ENCODE data around the gene TMX1. TPM values are rescaled to one million over a fixed set of nuclear protein-coding genes. Genes with fewer than 3 reads are reported as not detected.
"Not testable (repeated sequence)": the region's sequence is repeated elsewhere in the genome, so short reads cannot be mapped to it uniquely, and the experiment has no call there.

TMX1 gene
- total and polyA plus RNA-seq, 9 donors, result 11.2 to 28.7 (median 18.8) TPM

DNA sequence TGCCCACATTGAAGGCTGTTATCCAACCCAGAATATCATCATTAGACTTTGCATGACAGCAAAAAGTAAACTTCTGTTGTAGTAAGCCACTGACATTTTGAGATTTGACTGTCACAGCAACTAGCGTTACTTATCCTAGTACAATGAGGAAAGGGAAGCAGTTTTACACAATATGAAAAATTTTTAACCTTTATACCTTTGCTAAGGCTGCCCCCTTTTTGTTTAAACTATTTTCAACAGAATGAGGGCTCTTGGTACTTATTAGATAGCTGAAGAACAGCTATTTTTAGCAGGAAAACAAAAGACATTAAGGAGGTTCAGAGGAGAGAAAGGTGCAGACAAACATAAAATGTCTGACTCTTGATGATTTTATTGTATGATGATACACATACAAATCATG is 23.4 kb upstream of the TMX1 start:
- H3K27me3 ChIP-seq, result no peaks in the 10 kb centered on the region
- H3K4me1 ChIP-seq (ENCODE audit: insufficient read depth), result no peaks in the 10 kb centered on the region
- no peak overlapping the region for H3K4me3 ChIP-seq
- H3K36me3 ChIP-seq, result no peaks in the 10 kb centered on the region
- no peak for DNase-seq
- no peaks in the 10 kb centered on the region for H3K9me3 ChIP-seq
- no peak for TF ChIP-seq POLR2A (IDR thresholded peaks at IDR 0.05)
- TF ChIP-seq, protein P1, sequence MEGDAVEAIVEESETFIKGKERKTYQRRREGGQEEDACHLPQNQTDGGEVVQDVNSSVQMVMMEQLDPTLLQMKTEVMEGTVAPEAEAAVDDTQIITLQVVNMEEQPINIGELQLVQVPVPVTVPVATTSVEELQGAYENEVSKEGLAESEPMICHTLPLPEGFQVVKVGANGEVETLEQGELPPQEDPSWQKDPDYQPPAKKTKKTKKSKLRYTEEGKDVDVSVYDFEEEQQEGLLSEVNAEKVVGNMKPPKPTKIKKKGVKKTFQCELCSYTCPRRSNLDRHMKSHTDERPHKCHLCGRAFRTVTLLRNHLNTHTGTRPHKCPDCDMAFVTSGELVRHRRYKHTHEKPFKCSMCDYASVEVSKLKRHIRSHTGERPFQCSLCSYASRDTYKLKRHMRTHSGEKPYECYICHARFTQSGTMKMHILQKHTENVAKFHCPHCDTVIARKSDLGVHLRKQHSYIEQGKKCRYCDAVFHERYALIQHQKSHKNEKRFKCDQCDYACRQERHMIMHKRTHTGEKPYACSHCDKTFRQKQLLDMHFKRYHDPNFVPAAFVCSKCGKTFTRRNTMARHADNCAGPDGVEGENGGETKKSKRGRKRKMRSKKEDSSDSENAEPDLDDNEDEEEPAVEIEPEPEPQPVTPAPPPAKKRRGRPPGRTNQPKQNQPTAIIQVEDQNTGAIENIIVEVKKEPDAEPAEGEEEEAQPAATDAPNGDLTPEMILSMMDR (IDR thresholded peaks at IDR 0.05), result no peak
- TF ChIP-seq EP300 (IDR thresholded peaks at IDR 0.05), result no peak
- intact Hi-C loops (cut with DNase I), result loop anchor here in 1 of 4 donors (10.0 kb wide), 1 partner anchor 262 kb away; no protein-coding TSS in a partner anchor
- 38 to 58% (median 51%) methylated on average over 1 of the region's 1 CpG for WGBS, 3 donors
- H3K27ac ChIP-seq, result no peak overlapping the region

DNA sequence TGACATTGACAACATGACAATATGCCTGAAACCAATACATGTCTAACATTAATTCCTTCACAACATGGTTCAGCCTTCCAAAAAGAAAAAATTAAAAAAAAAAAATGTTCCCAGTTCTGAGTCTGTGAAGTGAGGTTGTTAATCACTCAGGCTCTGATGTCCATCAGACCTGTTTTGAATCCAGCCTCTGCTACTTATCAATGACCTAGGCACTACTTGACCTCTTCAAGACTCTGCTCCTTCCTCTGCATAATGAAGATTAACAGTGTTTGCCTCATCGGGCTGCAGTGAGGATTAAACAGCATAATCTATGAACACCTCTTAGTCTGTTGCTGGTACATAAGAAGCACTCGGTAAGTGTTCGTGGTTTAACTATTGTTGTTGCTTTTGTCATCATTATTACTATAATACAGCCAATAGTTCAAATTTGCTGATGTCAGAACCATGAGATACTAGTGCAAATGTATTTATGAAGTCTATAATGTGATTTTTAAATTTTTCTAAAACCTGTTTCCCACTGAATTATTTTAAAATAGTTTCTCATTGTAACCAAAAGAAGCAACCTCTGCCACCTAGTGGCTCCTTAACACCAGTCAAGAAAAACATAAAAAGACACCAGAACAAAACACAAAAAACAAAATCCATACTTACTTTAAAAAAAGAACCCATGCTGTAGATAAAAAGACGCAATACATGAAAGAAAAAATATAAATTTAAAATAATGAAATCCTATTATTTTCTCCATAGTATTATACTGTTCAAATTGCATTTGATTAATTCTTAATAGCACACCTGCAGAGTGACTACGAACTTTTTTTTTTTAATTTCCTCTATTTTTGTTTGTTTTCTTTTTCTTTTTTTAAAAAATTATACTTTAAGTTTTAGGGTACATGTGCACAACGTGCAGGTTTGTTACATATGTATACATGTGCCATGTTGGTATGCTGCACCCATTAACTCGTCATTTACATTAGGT is 20.3 kb upstream of the TMX1 start:
- no peaks in the 10 kb centered on the region for H3K36me3 ChIP-seq
- no peaks in the 10 kb centered on the region for H3K27me3 ChIP-seq
- no peak for DNase-seq
- WGBS, 3 donors, result 47 to 60% (median 50%) methylated on average over 7 of the region's 7 CpGs
- H3K4me3 ChIP-seq, result no peak overlapping the region
- H3K9me3 ChIP-seq, result no peaks in the 10 kb centered on the region
- no peaks in the 10 kb centered on the region for H3K4me1 ChIP-seq (ENCODE audit: insufficient read depth)
- TF ChIP-seq, protein P1 (IDR thresholded peaks at IDR 0.05), result peak in 2 of 3 donors; percentile 44 to 52
- TF ChIP-seq POLR2A (IDR thresholded peaks at IDR 0.05), result no peak
- no peak overlapping the region for H3K27ac ChIP-seq
- intact Hi-C loops (cut with DNase I), result loop anchor here in 3 of 4 donors (5.0 to 10.0 kb wide), 2 partner anchors 265 to 267 kb away; no protein-coding TSS in a partner anchor

DNA sequence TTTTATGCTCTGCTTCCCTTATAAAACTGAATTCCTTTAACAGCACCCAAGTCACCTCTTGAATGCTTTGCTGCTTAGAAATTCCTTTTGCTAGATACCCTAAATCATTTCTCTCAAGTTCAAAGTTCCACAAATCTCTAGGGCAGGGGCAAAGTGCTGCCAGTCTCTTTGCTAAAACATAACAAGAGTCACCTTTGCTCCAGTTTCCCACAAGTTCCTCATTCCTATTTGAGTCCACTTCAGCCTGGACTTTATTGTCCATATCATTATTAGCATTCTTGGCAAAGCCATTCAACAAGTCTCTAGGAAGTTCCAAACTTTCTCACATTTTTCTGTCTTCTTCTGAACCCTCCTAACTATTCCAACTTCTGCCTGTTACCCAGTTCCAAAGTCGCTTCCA is 16.6 kb upstream of the TMX1 start:
- H3K27me3 ChIP-seq; H3K27ac ChIP-seq; H3K36me3 ChIP-seq; H3K4me3 ChIP-seq; DNase-seq; H3K9me3 ChIP-seq; H3K4me1 ChIP-seq (ENCODE audit: insufficient read depth): not testable (repeated sequence)
- intact Hi-C loops (cut with DNase I), result loop anchor here in 2 of 4 donors (5.0 to 10.0 kb wide), 2 partner anchors 269 to 271 kb away; no protein-coding TSS in a partner anchor
- 97 to 100% (median 98%) methylated on average over 1 of the region's 1 CpG for WGBS, 3 donors

DNA sequence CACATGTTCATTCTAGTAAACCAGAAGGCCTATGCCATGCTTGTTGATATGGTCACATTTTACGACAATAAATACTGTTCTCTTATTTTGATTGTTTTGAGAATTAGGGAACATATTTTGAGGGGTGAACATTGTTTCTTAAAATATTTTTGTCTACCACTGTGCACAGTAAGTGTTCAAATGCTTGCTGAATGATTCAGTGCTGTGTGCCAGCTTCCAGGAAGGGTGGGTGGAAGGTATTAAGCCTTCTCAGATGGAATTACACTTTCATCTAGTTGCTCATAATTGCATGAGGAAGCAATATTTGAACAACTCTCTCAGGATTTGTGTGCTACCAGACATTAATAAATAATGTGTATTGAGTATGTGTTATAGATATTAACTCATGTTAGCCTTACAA is 15.5 kb upstream of the TMX1 start:
- Histone ChIP-seq H3K4me1 (ENCODE audit: insufficient read depth) (no peaks in the 10 kb centered on the region), H3K9me3 (no peaks in the 10 kb centered on the region), H3K4me3 (no peak overlapping the region), H3K27me3 (no peaks in the 10 kb centered on the region), H3K27ac (no peak overlapping the region), H3K36me3 (no peaks in the 10 kb centered on the region)
- intact Hi-C loops (cut with DNase I), result loop anchor here in 2 of 4 donors (5.0 to 10.0 kb wide), 2 partner anchors 270 to 272 kb away; no protein-coding TSS in a partner anchor
- TF ChIP-seq POLR2A (IDR thresholded peaks at IDR 0.05) (no peak), EP300 (IDR thresholded peaks at IDR 0.05) (no peak)
- TF ChIP-seq, protein P1 (IDR thresholded peaks at IDR 0.05), result no peak
- DNase-seq, result no peak
- WGBS, 3 donors, result 80 to 95% (median 91%) methylated on average over 1 of the region's 1 CpG

DNA sequence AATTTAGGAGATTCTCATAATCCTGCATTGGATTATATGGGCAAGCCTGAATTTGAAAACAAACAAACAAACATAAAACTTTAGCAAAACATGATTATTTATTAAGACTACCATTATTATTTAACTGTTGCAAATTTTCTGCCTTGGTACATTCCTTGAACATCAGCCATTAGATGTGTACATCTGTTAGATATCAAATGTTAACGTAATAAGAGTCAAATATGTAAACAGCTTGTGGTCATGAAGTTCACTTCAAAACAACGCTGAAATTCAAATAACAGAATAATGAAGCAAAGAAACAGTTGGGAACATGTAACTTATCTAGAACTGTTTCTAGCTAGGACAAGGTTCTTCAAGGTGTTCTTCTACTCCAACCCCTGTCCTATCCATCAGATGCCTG is 14.3 kb upstream of the TMX1 start:
- no peak overlapping the region for H3K27ac ChIP-seq
- no peak for TF ChIP-seq POLR2A (IDR thresholded peaks at IDR 0.05)
- TF ChIP-seq, protein P1 (IDR thresholded peaks at IDR 0.05), result no peak
- no peak for TF ChIP-seq EP300 (IDR thresholded peaks at IDR 0.05)
- H3K4me3 ChIP-seq, result no peak overlapping the region
- H3K4me1 ChIP-seq (ENCODE audit: insufficient read depth), result no peaks in the 10 kb centered on the region
- intact Hi-C loops (cut with DNase I), result loop anchor here in 1 of 4 donors (10.0 kb wide), 1 partner anchor 271 kb away; no protein-coding TSS in a partner anchor
- H3K9me3 ChIP-seq, result no peaks in the 10 kb centered on the region
- no peaks in the 10 kb centered on the region for H3K27me3 ChIP-seq
- DNase-seq, result no peak
- no peaks in the 10 kb centered on the region for H3K36me3 ChIP-seq
- WGBS, 3 donors, result 12 to 17% (median 13%) methylated on average over 2 of the region's 2 CpGs
